HG03565 (cell line): ENCODE data around the gene SLC26A11.
"Not testable (repeated sequence)": the region's sequence is repeated elsewhere in the genome, so short reads cannot be mapped to it uniquely, and the experiment has no call there.

Source experiments
- ATAC-seq: cut with Tn5 transposase; IDR thresholded peaks from one replicate; pipeline ENCODE4 v1.9.1; 2021; ENCODE audit warnings: mild to moderate bottlenecking, moderate library complexity; ENCODE audit not compliant: unreplicated experiment

The SLC26A11 gene

GRCh38 chr17:80260069-80260535 lies 39.9 kb downstream of the SLC26A11 start:
- ATAC-seq = peak; percentile 25

GRCh38 chr17:80260791-80261158 lies 40.5 kb downstream of the SLC26A11 start, which contains the start of gene RNF213:
Gene RNF213 (plus strand): TSS chr17:80260852. CDS start chr17:80263682, 2,830 bp downstream.
- ATAC-seq = no peak

- ATAC-seq = no peak
These were observed 41.1 kb downstream of the SLC26A11 start for GRCh38 chr17:80261159-80261894.

GRCh38 chr17:80261895-80262279 lies 41.7 kb downstream of the SLC26A11 start:
- ATAC-seq = no peak

GRCh38 chr17:80262291-80262690 lies 42.1 kb downstream of the SLC26A11 start:
- ATAC-seq = no peak

GRCh38 chr17:80262775-80263244 lies 42.6 kb downstream of the SLC26A11 start:
- no peak for ATAC-seq

- peak; percentile 35 for ATAC-seq
These were observed 43.3 kb downstream of the SLC26A11 start for GRCh38 chr17:80263253-80264204.

- no peak for ATAC-seq
These were observed 44.2 kb downstream of the SLC26A11 start for GRCh38 chr17:80264205-80265075.

- no peak for ATAC-seq
These were observed 45.2 kb downstream of the SLC26A11 start for GRCh38 chr17:80265205-80266068.

GRCh38 chr17:80267391-80267790 lies 47.2 kb downstream of the SLC26A11 start:
- no peak for ATAC-seq

- no peak for ATAC-seq
These were observed 48.2 kb downstream of the SLC26A11 start for GRCh38 chr17:80268427-80268826.

GRCh38 chr17:80269405-80269807 lies 49.2 kb downstream of the SLC26A11 start:
- ATAC-seq = no peak

- ATAC-seq = no peak
These were observed 49.9 kb downstream of the SLC26A11 start for GRCh38 chr17:80270104-80270503.

- ATAC-seq = no peak
These were observed 50.6 kb downstream of the SLC26A11 start for GRCh38 chr17:80270836-80271235.

GRCh38 chr17:80272366-80272765 lies 52.1 kb downstream of the SLC26A11 start:
- no peak for ATAC-seq

- no peak for ATAC-seq
These were observed 54.1 kb downstream of the SLC26A11 start for GRCh38 chr17:80274331-80274730.

- ATAC-seq = no peak
These were observed 54.7 kb downstream of the SLC26A11 start for GRCh38 chr17:80274871-80275449.

- not testable (repeated sequence) for ATAC-seq
These were observed 55.6 kb downstream of the SLC26A11 start for GRCh38 chr17:80275857-80276256.
